Upper lobe of left lung (tissue), 4 donors: ENCODE results near the gene FTO.

Experiments
- EP300 ChIP-seq, 4 donors: sonication (generic); formaldehyde crosslinking; IDR thresholded peaks; one replicate each; pipeline ENCODE4 v1.5.1; 2017; ENCODE audit warnings: antibody characterized with exemption in 4 of 4, control low read depth in 2 of 4
- POLR2A ChIP-seq, 4 donors: fragments of 450-650 bp; IDR thresholded peaks; one replicate each; pipeline ENCODE4 v1.5.1; 2016 to 2017; ENCODE audit warnings: antibody characterized with exemption in 4 of 4, mild to moderate bottlenecking in 2 of 4
- POLR2AphosphoS5 ChIP-seq, 2 donors: sonication (generic); formaldehyde crosslinking; IDR thresholded peaks; one replicate each; pipeline ENCODE4 v1.5.1; 2017; ENCODE audit warnings: antibody characterized with exemption in 2 of 2
- TF ChIP-seq, protein P1 (sequence below), 6 experiments: fragments of 450-650 bp in 4 of 6; fragments of 200-600 bp in 2 of 6; sonication (generic) in 2 of 6; IDR thresholded peaks; one replicate each; pipeline ENCODE4 v1.5.1; 2016 to 2019; ENCODE audit warnings: antibody characterized with exemption in 6 of 6

DNA sequence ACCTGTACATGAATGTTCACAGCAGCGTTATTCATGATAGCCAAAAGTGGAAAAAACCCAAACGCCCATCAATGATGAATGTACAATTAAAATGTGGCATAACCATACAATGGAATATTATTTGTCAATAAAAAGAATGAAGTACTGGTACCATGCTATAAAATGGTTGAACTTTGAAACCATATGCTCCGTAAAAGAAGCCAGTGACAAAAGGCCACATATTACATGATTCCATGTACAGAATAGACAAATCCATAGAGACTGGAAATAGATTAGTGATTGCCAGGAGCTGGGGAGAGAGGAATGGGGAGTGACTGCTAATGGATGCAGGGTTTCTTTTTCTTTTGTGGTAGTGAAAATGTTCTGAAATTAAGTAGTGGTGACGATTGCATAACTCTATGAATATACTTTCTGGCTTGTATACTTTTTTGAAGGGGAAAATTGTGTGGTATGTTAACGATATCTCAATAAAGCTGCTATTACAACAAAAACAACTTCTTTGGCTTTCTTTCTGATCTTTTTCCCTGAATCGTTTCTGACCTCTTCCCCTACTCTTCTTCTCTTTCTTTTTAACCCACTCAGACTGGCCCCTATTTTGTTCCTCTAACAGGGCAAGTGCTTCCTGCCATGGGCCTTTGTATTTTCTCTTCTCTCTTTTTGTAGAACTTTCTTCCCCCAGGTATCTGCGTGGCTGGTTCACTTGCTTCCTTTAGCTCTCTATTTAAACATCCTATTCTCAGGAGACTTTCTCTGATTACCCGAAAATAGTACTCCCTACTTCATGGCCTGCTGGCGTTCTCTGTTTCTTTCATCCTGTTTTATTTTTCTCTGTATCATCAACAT, 67.9 kb downstream of the FTO start:
- TF ChIP-seq, protein P1, sequence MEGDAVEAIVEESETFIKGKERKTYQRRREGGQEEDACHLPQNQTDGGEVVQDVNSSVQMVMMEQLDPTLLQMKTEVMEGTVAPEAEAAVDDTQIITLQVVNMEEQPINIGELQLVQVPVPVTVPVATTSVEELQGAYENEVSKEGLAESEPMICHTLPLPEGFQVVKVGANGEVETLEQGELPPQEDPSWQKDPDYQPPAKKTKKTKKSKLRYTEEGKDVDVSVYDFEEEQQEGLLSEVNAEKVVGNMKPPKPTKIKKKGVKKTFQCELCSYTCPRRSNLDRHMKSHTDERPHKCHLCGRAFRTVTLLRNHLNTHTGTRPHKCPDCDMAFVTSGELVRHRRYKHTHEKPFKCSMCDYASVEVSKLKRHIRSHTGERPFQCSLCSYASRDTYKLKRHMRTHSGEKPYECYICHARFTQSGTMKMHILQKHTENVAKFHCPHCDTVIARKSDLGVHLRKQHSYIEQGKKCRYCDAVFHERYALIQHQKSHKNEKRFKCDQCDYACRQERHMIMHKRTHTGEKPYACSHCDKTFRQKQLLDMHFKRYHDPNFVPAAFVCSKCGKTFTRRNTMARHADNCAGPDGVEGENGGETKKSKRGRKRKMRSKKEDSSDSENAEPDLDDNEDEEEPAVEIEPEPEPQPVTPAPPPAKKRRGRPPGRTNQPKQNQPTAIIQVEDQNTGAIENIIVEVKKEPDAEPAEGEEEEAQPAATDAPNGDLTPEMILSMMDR (IDR thresholded peaks at IDR 0.05), result no peak
- TF ChIP-seq EP300 (IDR thresholded peaks at IDR 0.05), result no peak
- TF ChIP-seq POLR2AphosphoS5 (IDR thresholded peaks at IDR 0.05), result no peak
- no peak for TF ChIP-seq POLR2A (IDR thresholded peaks at IDR 0.05)
